Activated naive CD4-positive, alpha-beta T cell treated with anti-CD3 and anti-CD28 coated beads, Interleukin-2, amount 10 ng/mL, durations not matched to agents 5 hours and 36 hours (primary cell): ENCODE measurements around the gene UBXN2A. TPM values are rescaled to one million over a fixed set of nuclear protein-coding genes. Genes with fewer than 3 reads are reported as not detected.

Experiments
- total RNA-seq, 2 experiments: library from RNA; stranded (reverse); gene quantifications; one replicate each; pipeline ENCODE4 v1.2.3, GENCODE V29; 2021

The UBXN2A gene, protein sequence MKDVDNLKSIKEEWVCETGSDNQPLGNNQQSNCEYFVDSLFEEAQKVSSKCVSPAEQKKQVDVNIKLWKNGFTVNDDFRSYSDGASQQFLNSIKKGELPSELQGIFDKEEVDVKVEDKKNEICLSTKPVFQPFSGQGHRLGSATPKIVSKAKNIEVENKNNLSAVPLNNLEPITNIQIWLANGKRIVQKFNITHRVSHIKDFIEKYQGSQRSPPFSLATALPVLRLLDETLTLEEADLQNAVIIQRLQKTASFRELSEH
- total RNA-seq, result 10 to 100 TPM; 13.8 to 13.9 TPM

DNA sequence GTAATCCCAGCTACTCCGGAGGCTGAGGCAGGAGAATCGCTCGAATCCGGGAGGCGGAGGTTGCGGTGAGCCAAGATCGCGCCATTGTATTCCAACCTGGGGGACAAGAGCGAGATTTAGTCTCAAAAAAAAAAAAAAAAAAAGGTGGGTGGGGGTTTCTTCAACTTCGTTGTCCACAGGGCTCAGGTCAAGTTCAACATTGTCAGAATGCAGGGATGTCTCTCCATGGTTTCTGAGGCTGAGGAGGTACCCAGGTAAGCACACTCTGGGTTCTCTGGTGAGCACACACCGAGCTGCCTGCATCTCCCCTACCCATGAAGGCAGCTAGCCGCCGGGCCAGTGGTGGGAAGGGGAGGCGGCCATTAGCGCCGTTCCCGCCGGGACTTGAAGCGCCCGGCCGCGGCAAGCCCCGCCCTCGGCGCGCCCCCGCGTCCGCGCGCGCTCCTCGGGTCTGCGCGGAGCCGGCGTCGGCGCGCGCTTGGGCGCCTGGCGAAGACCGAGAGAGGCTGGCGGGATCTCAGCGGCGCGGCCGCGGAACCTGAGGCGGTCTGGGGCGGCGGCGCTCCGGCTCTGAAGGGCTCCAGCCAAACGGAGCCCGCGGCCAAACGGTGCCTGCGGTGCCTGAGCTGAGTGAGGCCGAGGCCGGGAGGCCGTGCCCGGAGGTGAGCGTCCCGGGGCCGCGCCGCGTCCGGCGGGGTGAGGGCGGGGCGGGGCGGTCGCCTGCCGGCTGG, at the start of gene UBXN2A:
Gene UBXN2A, plus strand, starts transcription at position 477 of the 731 bp plus-strand sequence. CDS start 17,852 bp downstream, outside the sequence.

DNA sequence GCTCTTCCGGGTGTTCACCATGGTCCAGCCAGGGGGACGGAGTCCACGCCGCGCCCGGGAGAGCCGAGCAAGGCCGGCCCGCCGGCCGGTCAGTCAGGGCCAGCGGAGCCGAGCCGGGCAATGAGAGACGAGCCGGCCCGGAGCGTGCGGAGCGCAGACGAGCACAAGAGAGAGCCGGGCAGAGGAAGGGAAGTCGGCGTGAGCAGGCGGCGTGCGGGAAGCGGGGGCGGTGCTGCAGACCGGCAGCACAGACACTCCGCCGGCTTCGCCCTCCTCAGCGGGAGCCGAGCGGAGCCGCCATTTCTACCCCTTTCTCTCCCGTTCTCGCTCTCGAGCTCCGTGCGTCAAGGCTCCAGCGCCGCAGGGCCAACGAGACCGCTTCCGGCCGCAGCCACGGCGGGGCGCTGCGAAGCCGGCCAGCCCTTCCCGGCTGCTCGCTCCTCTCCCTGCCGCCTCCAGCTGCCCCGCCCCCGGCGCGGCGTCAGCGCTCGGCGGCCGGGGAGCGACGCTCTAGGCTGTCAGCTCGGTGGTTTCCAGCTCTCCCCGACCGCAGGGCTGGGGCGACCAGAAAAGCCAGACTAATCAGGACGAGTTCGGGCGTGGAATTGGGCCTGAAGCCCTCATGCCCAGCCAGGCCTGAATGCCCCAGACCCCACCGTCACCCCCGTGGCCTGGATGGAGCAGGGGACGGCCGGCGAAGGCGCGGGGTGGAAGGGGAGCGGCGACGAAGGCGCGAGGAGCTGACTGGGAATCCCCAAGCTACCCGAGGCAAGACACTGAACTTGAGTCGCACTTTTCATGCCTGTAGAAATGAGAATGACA, 13.3 kb upstream of the UBXN2A start, which contains the start of gene ATAD2B:
Gene ATAD2B, minus strand, starts transcription at position 374 of the 822 bp plus-strand sequence. Its CDS starts 353 bp downstream, at position 21.

DNA sequence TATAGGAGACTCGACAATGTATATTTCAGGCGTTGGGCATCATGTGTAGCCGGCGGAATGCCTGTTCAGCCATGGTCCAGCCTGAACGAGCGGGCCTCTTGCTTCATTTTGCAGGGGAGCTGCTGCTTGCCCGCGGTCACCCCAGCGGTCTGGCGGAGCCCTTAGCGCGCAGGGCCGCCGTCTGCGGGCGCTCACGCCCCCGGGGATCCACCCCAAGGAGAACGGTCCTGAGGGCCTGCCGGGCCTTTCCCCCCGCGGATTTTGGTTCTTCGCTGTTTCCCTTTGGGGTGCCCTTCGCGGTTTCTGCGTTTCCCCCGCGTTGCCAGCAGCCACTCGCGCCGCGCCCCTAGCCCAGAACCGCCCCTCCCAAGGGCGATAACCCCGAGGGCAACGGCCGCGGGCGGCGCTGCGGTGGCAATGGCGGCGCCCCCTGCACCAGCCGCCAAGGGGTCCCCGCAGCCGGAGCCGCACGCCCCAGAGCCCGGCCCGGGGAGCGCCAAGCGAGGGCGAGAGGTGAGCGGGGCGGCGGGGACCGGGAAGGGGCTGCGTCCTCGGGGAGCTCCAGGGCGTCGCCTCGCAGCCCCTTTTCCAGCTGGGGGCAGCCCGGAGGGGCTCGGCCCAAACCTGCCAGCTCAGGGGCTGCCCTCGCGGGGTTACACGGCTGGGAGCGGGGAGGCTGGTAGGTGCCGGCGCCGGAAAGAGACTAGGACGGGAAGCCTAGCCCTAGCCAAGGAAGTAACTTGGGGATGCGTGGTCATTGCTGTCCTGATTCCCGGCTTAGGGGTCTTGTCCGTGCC, 69.6 kb downstream of the UBXN2A start, which contains the start of gene MFSD2B:
Gene MFSD2B, plus strand, starts transcription at position 406 of the 797 bp plus-strand sequence. Its CDS starts 12 bp downstream, at position 418.

DNA sequence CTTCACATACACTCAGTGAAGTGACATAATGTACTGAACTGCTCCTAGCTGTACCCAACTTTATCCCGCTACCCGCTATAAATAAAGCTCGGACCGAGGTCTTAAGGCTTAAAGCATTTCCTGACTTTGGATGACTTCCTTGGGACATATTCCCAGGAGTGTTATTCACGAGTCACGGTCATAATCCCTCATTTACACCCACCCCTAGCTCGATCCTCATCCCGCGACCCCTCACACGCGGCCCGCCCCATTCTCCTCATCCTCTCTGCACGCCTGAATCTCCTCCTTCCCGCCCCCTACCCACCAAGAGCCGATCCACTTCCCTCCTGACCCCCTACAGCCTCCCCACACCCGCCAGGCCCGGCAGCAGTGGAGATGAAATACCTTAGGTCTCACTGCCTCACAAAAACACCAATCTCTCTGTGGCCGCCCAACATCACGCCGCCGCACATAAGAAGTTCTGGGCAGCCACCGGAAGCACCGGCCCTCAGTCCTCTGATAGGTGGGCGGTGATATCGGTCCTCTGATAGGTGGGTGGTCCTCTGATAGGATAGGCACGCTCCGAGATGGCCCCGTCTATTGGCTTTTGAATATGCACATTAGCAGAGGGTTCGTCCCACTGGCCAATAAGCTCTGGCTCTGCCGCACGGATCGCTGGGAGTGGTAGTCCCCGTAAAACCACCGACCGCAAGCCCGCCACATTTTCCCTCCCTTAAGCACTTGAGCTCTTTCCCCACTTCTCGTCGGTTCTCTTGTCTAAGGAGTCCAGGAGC, 106.9 kb downstream of the UBXN2A start, which contains the start of gene WDCP:
Gene WDCP, minus strand, starts transcription at position 462 of the 773 bp plus-strand sequence. CDS start 7,897 bp downstream, outside the sequence.

DNA sequence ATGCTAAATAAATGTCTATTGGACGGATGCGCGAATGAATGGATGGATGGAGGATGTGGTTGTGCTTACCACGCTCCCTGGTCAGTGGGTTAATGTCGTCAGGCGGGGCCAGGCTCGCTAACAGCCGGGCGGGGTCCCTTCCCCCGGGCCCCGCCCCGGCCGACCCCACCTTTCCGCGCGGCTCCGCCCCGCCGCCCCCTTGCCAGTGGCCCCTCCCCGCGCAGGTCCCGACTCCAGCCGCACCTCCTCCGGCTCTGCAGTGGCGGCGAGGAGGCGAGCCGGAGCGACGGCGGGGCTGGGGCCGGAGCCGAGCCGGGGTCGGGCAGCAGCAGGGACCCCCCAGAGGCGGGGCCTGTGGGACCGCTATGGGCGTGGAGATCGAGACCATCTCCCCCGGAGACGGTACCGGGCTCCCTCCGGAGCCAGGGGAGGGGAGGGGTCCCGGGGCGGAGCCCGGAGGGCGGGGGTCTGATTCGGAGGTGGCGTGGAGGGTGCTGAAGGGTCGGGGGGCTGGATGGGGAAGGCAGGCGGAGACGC, 109.3 kb downstream of the UBXN2A start, which contains the start of gene FKBP1B:
Gene FKBP1B, plus strand, starts transcription at position 257 of the 537 bp plus-strand sequence. Its CDS starts 109 bp downstream, at position 366.

Other genes with a start within 250 kb of the UBXN2A start
- 10 to 100 TPM; 24.4 to 26.0 TPM for gene ATAD2B, start 13.3 kb upstream of the UBXN2A start, total RNA-seq
- gene MFSD2B, start 69.6 kb downstream of the UBXN2A start, total RNA-seq, result not detected
- 10 to 100 TPM; 16.3 to 17.6 TPM for gene WDCP, start 106.9 kb downstream of the UBXN2A start, total RNA-seq
- under 1 TPM; 0.43 to 0.58 TPM for gene FKBP1B, start 109.3 kb downstream of the UBXN2A start, total RNA-seq
- gene SF3B6, start 135.9 kb downstream of the UBXN2A start, total RNA-seq, result 10 to 100 TPM; 73.0 to 76.0 TPM
- 1 to 10 TPM; 1.3 to 3.1 TPM for gene TP53I3, start 144.4 kb downstream of the UBXN2A start, total RNA-seq
- gene PFN4, start 182.9 kb downstream of the UBXN2A start, total RNA-seq, result not detected
- 10 to 100 TPM in 1 of 2 experiments, 1 to 10 TPM in 1; 8.8 to 10.1 TPM for gene FAM228B, start 183.0 kb downstream of the UBXN2A start, total RNA-seq
- gene FAM228A, start 234.6 kb downstream of the UBXN2A start, total RNA-seq, result under 1 TPM in 1 of 2 experiments, not detected in 1; 0.14 TPM